ENCODE data around the gene MUC5B. TPM values are rescaled to one million over a fixed set of nuclear protein-coding genes. Genes with fewer than 3 reads are reported as not detected.
"Not testable (repeated sequence)": the region's sequence is repeated elsewhere in the genome, so short reads cannot be mapped to it uniquely, and the experiment has no call there.

The MUC5B gene
- total and polyA plus RNA-seq, 2 donors (not counting 1 experiment from before 2014, with no cell fraction given), result not detected

DNA sequence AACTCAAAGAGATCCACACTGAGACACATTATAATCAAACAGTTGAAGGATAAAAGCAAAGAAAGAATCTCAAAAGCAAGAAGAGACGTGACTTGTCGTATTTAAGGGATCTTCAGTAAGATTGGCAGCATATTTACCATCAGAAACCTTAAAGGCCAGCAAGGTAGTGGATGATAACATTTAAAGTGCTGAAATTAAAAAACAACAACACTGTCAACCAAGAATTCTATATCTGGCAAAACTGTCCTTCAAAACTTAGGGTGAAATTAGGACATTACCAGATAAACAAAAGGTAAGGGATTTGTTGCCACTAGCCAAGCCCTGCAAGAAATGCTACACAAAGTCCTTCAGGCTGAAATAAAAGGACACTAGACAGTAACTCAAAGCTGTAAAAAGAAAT lies 11.0 kb upstream of the MUC5B start:
- H3K36me3 ChIP-seq (replicated peaks in 1 of 2; ENCODE audit: control extremely low read depth in 1 of 2, control insufficient read depth in 1 of 2, extremely low read depth in 1 of 2, insufficient read depth in 2 of 2, low read length in 1 of 2), result no peaks in the 10 kb centered on the region
- no peak overlapping the region for H3K27ac ChIP-seq (ENCODE audit: low read length in 2 of 2)
- POLR2A ChIA-PET, result no interaction called here
- H2AFZ ChIP-seq (ENCODE audit: insufficient read depth, low read depth, low read length, poor library complexity, severe bottlenecking), result no peak overlapping the region
- no peaks in the 10 kb centered on the region for H3K4me1 ChIP-seq (ENCODE audit: control insufficient read depth in 2 of 2, insufficient read depth in 2 of 2, low read length in 2 of 2)
- intact Hi-C loops (cut with micrococcal nuclease), result no loop called here
- no peak for TF ChIP-seq EZH2 (IDR thresholded peaks at IDR 0.05; ENCODE audit: borderline replicate concordance, insufficient read depth, low read depth, low read length, poor library complexity, severe bottlenecking)
- TF ChIP-seq, protein P1, sequence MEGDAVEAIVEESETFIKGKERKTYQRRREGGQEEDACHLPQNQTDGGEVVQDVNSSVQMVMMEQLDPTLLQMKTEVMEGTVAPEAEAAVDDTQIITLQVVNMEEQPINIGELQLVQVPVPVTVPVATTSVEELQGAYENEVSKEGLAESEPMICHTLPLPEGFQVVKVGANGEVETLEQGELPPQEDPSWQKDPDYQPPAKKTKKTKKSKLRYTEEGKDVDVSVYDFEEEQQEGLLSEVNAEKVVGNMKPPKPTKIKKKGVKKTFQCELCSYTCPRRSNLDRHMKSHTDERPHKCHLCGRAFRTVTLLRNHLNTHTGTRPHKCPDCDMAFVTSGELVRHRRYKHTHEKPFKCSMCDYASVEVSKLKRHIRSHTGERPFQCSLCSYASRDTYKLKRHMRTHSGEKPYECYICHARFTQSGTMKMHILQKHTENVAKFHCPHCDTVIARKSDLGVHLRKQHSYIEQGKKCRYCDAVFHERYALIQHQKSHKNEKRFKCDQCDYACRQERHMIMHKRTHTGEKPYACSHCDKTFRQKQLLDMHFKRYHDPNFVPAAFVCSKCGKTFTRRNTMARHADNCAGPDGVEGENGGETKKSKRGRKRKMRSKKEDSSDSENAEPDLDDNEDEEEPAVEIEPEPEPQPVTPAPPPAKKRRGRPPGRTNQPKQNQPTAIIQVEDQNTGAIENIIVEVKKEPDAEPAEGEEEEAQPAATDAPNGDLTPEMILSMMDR (IDR thresholded peaks at IDR 0.05), result no peak
- ATAC-seq (ENCODE audit: low read depth) (no peak), DNase-seq (no peak)
- no peaks in the 10 kb centered on the region for H3K27me3 ChIP-seq (replicated peaks in 1 of 4; ENCODE audit: control extremely low read depth in 1 of 4, control insufficient read depth in 3 of 4, insufficient read depth in 4 of 4, low read length in 3 of 4)
- no peaks in the 10 kb centered on the region for H4K20me1 ChIP-seq (ENCODE audit: control insufficient read depth, insufficient read depth, low read length, poor library complexity, severe bottlenecking)
- Mint-ChIP-seq H3K4me3 (no peak overlapping the region), H3K9me3 (ENCODE audit: insufficient read depth) (peaks cover 19% of the 10 kb centered on the region), H3K27me3 (peaks cover 8% of the 10 kb centered on the region), H3K27ac (no peak overlapping the region), H3K4me1 (no peaks in the 10 kb centered on the region)
- no CpG with 5 or more reads among the region's 2 CpGs for WGBS (ENCODE audit: insufficient coverage)
- H3K9me3 ChIP-seq (ENCODE audit: control extremely low read depth in 1 of 3, control insufficient read depth in 2 of 3, insufficient read depth in 1 of 3, low read length in 2 of 3), result peaks cover 0 to 23% (median 18%) of the 10 kb centered on the region in 3 donors
- H3K4me3 ChIP-seq (ENCODE audit: control extremely low read depth in 1 of 5, extremely low read depth in 1 of 5, insufficient read depth in 1 of 5, low read depth in 2 of 5, low read length in 4 of 5), result no peak overlapping the region
- H3K79me2 ChIP-seq (ENCODE audit: control insufficient read depth, insufficient read depth, low read length), result no peaks in the 10 kb centered on the region
- H3K9ac ChIP-seq (ENCODE audit: low read length), result no peak overlapping the region
- H3K4me2 ChIP-seq (replicated peaks; ENCODE audit: low read depth, low read length, poor library complexity, severe bottlenecking), result no peak overlapping the region
- CTCF ChIA-PET, result no interaction called here

DNA sequence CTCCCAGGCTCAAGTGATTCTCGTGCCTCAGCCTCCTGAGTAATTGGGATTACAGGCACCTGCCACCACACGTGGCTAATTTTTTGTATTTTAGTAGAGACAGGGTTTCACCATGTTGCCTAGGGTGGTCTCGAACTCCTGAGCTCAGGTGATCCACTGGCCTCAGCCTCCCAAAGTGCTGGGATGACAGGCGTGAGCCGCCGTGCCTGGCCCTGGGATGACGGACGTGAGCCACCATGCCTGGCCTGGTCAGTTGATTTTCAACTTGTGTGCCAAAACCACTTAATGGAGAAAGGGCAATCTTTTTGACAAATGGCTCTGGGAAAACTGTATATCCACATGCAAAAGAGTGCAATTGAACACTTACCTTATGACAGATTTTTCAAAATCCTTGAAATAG lies 7.0 kb upstream of the MUC5B start:
- H3K27me3 Mint-ChIP-seq; H3K4me3 ChIP-seq (ENCODE audit: control extremely low read depth in 1 of 5, extremely low read depth in 1 of 5, insufficient read depth in 1 of 5, low read depth in 2 of 5, low read length in 4 of 5); H3K4me1 Mint-ChIP-seq; DNase-seq; H2AFZ ChIP-seq (ENCODE audit: insufficient read depth, low read depth, low read length, poor library complexity, severe bottlenecking); CTCF ChIA-PET; intact Hi-C loops (cut with micrococcal nuclease); H3K9ac ChIP-seq (ENCODE audit: low read length); H3K36me3 ChIP-seq (replicated peaks in 1 of 2; ENCODE audit: control extremely low read depth in 1 of 2, control insufficient read depth in 1 of 2, extremely low read depth in 1 of 2, insufficient read depth in 2 of 2, low read length in 1 of 2); POLR2A ChIA-PET; H3K27ac ChIP-seq (ENCODE audit: low read length in 2 of 2); H4K20me1 ChIP-seq (ENCODE audit: control insufficient read depth, insufficient read depth, low read length, poor library complexity, severe bottlenecking); H3K27me3 ChIP-seq (replicated peaks in 1 of 4; ENCODE audit: control extremely low read depth in 1 of 4, control insufficient read depth in 3 of 4, insufficient read depth in 4 of 4, low read length in 3 of 4); H3K27ac Mint-ChIP-seq; H3K79me2 ChIP-seq (ENCODE audit: control insufficient read depth, insufficient read depth, low read length); H3K4me1 ChIP-seq (ENCODE audit: control insufficient read depth in 2 of 2, insufficient read depth in 2 of 2, low read length in 2 of 2); ATAC-seq (ENCODE audit: low read depth); H3K4me2 ChIP-seq (replicated peaks; ENCODE audit: low read depth, low read length, poor library complexity, severe bottlenecking); H3K4me3 Mint-ChIP-seq: not testable (repeated sequence)
- H3K9me3 ChIP-seq (ENCODE audit: control extremely low read depth in 1 of 3, control insufficient read depth in 2 of 3, insufficient read depth in 1 of 3, low read length in 2 of 3), result peaks cover 0 to 13% (median 8%) of the 10 kb centered on the region in 3 donors
- WGBS (ENCODE audit: insufficient coverage), result 96% methylated on average over 4 of the region's 8 CpGs
- peaks cover 19% of the 10 kb centered on the region for H3K9me3 Mint-ChIP-seq (ENCODE audit: insufficient read depth)

All from B cell (primary cell).